HG02588 (cell line): ENCODE measurements around the gene NNAT.

ENCODE experiments used
- ATAC-seq: cut with Tn5 transposase; IDR thresholded peaks from one replicate; pipeline ENCODE4 v1.9.1; 2021; ENCODE audit warnings: mild to moderate bottlenecking, moderate library complexity; ENCODE audit not compliant: unreplicated experiment

Gene NNAT

GRCh38 chr20:37523012-37523391 lies 2.0 kb downstream of the NNAT start:
- no peak for ATAC-seq

DNA sequence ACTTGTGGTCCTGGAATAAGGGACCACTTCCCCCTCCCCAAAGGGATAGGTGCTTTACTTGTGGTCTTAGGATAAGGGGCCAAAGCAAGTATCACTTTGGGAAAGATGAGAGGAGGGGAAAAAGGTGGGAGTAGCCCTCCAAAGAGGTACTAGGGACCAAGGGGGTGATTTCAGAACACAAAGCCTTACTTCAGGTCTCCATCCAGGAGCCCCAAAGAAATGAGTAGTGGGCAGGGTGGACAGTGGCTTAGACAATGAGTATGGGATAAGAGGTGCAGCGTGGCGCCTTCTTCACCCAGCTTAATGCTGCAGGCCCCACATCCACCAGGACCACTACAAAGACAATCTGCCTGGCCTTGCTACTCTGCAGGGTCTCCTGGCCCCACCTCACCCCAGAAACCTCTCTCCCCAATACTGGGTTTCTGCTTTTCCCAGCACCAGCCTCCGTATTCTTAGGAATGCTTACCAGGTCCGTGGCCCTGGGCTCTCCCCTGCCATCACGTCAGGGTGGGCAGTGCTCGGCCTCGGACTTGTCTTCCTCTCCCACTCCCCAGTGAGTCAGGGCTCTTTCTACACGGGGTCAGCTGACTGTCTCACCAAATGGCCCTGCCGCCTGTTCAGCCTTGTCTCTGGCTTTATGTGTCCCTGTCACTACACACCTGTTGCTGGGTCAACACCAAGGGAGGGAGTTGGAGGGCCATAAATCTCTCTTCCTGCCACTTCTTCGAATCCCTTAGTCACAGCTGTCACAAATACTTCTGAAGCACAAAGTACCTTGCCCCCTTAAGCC lies 3.1 kb downstream of the NNAT start:
- ATAC-seq: no peak

DNA sequence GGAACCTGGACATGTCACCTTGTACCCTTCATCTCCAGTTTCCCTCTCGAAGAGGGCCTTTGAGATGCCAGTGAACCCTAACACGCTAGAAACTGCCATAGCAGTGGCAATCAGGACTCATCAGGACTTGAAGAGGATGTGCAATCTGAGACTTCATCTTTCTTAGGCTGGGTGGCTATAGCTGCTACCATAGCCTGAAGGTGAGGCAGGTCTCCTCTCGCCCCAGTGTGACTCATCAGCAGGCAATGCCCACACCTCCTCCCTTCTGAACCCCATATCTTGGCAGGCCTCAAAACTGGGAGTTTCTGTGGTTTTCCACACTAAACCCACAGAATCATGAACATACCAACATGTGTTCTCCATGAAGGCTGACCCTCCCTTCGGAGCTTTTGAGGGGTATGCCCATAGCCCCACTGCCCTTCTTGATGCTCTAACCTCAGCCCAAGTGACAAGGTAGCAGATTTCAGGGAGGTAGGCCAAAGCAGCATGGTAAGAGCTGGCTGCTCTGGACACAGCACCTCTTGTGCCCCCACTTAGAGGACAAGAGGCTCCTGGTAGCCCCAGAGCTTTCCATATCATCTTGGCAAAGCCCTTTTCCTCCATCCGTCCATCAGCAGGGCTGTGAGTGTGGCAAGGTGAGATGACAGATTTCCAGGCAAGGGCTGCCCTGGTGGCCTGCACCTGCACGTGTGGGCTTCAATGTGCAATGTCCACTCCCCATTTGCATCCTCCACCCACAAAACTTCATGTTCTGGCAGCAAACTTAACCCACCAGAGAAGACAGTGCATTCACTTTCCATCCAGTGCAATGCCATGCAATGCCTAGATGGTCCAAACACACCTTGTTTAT lies 4.0 kb downstream of the NNAT start:
- no peak for ATAC-seq

DNA sequence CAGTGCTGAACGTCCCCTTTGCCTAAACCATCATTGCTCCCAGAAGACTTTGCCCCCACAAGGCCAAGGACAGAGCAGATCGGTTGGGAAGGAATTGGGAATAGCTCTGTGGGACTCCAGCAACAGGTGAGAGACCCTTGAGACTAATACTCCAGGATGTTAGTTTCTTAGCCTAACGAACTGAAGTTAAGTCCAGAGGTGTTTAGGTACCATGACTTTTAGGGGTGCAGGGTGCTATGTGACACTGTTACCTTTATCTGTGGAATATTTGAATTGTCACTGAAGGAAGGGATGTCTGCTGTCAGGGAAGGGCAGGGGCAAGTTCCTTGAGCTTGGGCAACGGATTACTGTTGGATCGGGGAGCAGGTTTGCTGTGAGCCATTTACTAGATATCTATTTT lies 4.8 kb downstream of the NNAT start:
- no peak for ATAC-seq

- no peak for ATAC-seq
These were observed 5.3 kb downstream of the NNAT start for GRCh38 chr20:37526238-37526838.

- ATAC-seq: no peak
These were observed 6.0 kb downstream of the NNAT start for GRCh38 chr20:37526839-37527637.

DNA sequence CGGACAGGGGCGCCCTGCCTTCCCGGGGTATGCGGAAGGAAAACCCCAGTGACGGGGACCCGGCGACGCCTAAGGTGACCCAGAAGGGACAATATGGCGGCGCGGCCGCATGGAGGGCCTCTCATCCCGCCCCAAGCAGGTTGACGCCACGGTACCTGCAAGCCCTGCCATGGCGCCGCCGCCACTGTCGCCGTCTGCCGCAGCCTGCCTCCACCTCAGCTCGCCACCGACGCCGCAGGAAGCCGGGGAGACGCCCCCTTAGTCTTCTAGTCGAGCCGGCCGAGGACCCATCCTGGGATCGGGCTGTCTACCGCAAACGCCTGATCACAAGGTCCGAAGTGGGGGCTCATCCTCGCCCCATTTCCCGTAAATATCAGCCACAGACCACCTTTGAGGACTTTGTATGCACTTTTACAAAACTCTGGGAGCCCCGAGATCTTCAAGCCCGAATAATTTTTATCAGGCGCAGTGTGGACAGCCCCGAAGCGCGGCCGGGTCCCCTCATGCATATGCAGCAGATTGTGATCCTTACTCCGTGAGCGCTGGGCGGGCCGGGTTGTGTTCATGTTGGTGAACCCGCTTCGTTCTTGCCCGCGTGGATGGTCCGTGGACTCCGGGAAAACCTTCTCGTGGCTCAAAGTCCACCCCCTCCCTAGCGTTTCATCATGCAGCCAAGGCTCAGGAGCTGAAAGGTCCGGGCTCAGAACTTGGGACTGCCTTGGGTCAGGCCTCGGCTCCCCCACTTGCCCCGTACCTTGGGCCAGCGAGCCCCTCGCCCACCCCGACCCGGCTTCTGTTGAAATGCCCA lies 6.8 kb downstream of the NNAT start, which contains the start of gene BLCAP:
Gene BLCAP, minus strand, starts transcription at position 239 of the 808 bp plus-strand sequence. CDS start 8,702 bp downstream, outside the sequence.
- peak; percentile 72 for ATAC-seq

DNA sequence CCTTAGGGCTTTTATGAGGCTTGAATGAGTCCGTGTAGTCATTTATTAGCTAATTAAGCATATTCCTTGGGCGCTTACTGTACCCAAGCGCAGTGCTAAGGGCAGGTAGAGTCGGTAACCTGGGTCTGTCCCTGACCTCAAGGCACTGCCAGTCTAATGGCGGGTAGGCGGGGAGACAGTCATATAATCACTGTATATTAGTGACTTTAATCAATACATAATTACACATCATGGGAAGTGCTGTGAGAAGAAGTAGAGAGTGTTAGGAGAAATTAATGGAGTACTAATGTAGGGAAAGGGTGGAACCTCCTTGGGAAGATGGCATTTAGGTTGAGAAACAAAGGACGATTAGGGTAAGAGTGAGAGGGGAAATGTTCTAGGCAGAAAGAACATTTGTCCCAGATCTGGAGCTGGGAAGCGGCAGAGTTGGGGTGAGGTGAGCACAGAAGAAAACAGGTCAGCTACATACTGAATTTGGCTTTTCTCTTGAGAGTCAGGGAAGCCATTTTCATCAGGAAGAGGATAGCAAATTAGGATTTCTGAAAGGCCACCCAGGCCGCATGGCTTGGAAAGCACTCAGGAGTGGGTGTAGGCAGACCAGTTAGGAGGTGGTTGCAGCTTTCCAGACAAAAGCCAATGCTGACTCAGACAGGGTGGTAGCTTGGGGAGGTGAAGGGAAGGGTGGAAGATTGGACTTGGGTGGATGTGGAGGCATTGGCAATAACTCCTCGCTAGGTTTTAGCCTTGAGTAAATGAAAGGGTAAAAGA lies 7.6 kb downstream of the NNAT start:
- no peak for ATAC-seq

GRCh38 chr20:37529214-37529967 lies 8.3 kb downstream of the NNAT start:
- no peak for ATAC-seq

DNA sequence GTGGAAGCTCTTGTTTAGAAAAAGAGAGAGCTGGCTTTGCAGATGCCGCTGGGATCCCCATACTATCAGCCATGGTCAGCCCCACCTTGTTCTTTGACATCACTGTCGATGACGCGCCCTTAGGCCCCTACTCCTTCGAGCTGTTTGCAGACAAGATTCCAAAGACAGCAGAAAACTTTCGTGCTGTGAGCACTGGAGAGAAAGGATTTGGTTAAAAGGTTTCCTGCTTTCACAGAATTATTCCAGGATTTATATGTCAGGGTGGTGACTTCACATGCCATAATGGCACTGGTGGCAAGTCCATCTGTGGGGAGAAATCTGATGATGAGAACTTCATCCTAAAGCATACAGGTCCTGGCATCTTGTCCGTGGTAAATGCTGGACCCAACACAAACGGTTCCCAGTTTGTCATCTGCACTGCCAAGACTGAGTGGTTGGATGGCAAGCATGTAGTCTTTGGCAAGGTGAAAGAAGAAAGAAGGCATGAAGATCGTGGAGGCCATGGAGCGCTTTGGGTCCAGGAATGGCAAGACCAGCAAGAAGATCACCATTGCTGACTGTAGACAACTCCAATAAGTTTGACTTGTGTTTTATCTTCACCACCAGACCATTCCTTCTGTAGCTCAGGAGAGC lies 9.0 kb downstream of the NNAT start:
- ATAC-seq: no peak

- ATAC-seq: no peak
These were observed 9.6 kb downstream of the NNAT start for GRCh38 chr20:37530696-37531095.

- no peak for ATAC-seq
These were observed 10.8 kb downstream of the NNAT start for GRCh38 chr20:37531856-37532255.

- no peak for ATAC-seq
These were observed 12.2 kb downstream of the NNAT start for GRCh38 chr20:37533154-37533715.

DNA sequence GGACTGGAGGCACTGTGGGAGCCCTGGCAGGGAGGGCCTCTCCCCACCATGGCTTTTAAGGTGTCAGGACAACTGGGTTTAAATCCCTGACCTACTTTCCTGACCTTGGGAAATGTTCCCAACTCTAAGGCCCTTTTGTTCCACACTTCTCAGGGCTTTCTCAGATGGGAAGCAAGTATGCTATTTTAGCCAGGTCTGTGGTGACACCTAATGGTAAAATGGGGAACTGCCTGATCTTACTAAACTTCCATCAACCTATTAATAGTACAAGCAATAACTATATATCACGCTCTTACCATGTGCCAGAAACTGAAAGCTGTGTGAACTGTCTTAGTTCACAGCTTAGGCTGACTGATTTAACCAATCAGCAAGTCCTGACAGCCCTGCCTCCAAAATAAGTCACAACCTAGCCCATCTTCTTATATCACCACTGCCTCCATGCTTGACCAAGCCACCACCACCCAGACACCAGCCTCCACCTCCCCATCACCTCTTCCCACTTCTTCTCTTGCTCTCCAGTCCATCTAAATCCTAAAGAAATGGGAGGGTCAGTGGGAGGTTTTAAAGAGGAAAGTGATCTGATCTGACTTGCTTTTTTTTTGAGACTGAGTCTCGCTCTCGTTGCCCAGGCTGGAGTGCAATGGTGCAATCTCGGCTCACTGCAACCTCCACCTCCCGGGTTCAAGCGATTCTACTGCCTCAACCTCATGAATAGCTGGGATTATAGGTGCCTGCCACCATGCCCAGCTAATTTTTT lies 13.5 kb downstream of the NNAT start:
- ATAC-seq: peak; percentile 51

DNA sequence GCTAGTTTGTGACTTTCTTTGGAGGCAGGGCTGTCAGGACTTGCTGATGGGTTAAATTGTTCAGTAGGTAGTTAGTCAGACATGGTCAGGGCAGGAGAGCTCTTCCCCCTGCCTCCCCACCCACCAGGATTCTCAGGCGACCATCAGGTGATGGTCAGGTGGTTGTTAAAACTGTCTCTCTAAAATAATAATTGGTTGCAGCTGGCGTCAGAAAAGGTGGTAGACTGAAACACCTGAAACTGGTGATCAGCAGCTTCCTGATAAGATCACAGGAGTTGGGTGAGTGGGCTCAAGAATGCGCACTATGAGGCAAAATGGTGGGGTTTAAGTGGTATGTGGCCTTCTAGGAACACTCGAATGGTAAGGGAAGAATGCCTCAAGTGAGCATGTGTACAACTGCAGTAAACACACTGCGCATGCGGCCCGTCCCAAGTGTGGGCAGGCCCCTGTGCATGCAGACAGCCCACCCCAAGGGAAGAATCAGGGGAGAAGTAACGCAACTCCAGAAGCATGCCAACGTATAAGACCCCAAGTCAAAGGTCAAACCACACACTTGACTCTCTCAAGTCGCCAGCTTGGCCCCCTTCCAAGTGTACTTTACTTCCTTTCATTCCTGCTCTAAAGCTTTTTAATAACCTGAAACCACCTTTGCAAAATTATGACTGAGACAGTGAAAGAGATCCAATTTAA lies 14.5 kb downstream of the NNAT start:
- ATAC-seq: no peak

- no peak for ATAC-seq
These were observed 16.5 kb downstream of the NNAT start for GRCh38 chr20:37537505-37537904.
